Glomerular visceral epithelial cell (primary cell): Measurements from ENCODE around the gene STMN3.
"Not testable (repeated sequence)": the region's sequence is repeated elsewhere in the genome, so short reads cannot be mapped to it uniquely, and the experiment has no call there.

ENCODE experiments used
- DNase-seq: peaks from one replicate; pipeline ENCODE4 v3.0.0-alpha.2; 2016; ENCODE audit errors: extremely low spot score

STMN3 gene

DNA sequence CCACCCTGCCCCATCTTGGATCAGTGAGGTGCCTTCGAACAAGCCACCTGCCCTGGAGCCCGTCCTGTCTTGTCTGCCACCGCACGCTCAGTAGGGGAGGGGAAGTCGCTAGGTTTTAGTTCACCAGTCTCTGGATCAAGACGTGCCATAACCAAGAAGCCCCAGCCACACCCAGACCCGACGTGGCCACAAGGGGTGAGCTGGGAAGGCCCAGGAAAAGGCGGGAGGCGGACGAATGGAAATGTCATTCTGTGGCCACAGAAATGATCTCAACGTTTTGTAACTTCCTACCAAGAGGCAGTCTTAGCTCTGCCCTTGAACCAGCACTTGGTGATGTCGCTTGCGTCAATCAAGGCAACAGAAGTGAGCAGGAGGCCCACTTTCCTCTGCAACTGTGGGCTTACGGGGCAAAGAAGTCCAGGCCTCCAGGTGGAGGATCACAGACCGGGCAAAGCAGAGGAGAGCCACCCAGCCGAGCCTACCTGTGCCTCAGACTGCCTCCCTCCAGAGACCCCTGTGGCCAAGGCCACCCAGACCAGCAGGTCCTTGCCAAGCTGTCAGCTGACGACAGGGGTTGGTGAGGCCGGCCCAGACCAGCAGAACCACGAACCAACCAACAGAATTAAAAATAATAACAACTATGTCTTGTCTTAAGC is 40.8 kb downstream of the STMN3 start:
- no peak for DNase-seq

DNA sequence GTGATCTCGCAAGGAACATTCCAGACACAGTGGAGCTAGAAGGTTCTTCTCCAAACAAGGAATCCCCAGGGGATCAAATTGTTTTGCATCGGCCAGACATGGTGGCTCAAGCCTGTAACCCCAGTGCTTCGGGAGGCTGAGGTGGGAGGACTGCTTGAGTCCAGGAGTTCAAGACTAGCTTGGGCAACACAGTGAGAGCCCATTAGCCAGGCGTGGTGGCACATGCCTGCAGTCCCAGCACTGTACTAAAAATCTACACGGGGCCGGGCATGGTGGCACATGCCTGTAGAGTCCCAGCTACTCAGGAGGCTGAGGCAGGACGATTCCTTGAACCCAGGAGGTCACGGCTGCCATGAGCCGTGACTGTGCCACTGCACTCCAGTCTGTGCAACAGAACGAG is 41.6 kb downstream of the STMN3 start:
- no peak for DNase-seq

DNA sequence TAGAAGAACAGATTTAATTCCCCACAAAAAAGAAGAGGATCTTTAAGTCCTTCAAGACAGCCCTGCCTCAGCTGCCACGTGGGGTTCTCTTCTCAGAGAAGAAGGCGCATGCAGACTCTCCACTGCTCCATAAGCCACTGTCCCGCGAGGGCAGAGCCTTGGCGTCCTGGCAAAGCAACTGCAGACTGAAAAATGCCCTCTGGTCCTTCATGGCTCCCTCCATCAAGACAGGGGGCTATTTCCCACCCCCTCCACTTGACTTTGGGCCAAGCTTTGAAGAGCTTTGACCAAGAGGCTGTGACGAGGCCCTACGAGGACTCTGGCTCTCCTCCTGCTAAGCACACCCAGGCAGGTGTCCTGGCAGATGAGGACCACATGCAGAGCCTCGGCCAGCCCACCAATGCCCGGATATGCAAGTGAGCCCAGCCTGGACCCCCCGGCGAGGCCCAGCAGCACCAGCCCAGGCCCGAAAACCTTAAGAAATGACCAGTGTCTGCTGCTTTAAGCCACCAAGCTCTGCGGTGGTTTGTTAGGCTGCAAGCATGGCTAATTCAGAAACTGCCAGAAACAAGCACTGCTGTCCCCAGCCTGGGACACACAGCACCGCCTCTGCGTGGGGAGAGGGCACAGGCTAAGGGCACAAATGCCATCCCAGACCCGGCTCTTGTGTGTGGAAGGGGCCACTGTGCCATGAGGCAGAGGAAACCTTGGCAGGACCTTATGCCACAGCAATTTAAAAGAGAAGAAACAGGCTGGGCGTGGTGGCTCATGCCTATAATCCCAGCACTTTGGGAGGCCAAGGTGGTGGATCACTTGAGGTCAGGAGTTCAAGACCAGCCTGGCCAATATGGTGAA is 42.4 kb downstream of the STMN3 start:
- DNase-seq: no peak

DNA sequence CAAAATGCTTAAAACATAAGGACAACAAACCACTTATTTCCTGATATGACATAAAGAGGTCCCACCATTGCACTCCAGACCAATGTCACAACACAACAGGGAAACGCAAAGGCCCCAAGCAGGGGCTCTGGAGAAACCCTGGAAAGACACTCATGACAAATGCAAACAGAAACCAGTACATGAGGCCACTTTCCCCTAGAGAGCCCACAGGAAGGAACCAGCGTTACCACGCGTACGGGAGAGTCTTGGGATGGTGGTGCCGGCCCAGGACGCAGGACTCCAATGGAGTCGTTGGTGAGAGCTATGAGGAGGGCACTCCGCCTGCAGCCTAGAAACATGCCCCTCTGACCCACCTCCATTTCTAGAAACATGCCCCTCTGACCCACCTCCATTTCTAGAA is 46.5 kb downstream of the STMN3 start:
- no peak for DNase-seq

DNA sequence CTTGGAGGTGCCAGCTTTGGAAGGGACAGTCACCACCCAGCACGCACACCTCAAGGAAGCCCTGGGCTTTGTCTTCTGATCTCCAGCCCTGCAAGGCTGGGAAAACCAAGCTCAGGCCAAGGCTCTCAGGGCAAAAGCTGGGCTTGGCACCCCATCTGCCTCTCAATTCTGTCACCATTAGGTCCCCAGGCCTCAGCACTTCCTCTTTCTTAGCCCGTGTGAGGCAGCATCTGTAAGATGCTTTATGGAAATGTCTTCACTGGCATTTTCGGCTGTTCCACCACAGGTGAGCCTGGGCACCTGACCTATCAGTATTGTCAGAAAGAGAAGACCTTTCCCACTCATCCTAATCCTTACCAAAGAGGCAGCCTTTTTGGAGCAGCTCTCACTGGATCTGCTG is 50.9 kb downstream of the STMN3 start:
- no peak for DNase-seq

DNA sequence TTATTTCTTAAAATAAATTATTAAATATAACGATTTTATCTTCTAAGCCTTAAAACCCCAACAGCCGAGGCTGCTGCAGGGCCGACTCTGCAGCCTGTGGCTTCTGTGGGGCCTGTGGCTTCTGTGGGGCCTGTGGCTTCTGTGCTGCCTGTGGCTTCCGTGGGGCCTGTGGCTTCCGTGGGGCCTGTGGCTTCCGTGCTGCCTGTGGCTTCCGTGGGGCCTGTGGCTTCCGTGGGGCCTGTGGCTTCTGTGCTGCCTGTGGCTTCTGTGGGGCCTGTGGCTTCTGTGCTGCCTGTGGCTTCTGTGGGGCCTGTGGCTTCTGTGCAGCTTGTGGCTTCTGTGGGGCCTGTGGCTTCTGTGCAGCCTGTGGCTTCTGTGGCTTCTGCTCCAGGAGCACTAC is 51.5 kb downstream of the STMN3 start:
- DNase-seq: not testable (repeated sequence)

DNA sequence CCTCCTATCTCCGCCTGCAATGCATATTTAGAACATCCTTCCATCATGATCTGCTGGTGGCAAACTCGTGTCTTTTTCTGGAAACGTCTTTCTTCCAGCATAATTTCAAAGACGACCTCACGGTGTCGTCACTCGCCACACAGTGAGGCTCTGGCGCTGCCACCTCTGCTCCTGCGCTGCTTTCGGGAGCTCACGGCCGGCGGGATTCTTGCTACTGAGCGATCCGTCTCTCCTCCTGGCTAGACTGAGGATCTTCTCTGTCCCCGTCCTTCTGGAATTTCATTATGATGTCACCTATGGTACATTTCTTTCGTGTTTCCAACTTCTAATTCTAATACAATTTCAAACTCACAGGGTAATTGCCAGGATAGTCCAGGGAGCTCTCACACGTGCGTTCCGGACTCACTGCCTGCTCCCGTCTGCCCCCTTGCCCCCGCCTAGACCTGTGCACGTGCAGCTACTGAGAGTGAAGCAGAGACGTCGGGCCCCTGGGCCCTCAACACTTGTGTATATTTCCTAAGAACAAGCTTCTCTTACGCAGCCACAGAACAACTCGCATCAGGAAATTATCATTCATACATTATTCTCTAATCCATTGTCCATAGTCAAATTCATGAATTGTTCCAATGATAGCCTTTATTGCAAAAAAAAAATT is 53.7 kb downstream of the STMN3 start:
- no peak for DNase-seq

DNA sequence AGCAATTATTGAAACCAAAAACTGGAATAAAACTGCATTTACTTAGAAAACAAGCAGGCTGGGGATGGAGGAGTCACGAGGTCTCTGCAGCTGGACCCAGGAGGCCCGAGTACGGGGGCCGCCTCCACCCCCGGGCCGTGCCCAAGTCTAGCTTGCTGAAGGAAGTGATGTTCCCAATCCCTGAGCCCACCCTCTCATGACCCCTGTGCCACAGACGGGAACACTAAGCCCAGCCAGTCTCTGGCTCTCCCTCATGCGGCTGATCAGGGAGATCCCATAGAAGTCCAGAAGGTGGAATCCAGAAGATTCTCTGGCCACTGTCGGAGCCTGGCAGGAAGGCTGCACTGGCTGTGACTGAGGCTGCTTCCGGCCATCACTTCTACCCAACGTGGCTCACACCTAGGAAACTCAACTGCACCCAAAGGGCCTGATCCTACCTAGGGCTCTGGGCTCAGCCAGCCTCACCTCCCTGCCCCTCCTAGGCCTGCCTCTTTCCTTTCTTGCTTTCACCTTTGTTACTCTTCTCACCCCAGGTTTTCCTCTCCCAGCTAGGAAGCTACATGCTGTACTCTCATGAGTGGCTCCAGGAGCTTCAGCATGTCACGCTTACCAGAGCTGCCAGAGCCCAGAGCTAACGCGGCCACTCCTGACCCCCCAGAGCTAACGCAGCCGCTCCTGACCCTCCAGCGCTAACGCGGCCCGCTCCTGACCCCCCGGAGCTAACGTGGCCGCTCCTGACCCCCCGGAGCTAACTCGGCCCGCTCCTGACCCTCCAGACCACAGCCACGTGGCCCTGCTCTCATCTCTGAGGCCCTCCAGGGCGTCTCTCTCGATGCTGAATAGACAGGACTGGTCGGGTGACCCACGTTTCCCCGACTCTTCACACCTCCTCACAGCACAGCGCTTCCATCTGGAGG is 54.5 kb downstream of the STMN3 start:
- DNase-seq: no peak

DNA sequence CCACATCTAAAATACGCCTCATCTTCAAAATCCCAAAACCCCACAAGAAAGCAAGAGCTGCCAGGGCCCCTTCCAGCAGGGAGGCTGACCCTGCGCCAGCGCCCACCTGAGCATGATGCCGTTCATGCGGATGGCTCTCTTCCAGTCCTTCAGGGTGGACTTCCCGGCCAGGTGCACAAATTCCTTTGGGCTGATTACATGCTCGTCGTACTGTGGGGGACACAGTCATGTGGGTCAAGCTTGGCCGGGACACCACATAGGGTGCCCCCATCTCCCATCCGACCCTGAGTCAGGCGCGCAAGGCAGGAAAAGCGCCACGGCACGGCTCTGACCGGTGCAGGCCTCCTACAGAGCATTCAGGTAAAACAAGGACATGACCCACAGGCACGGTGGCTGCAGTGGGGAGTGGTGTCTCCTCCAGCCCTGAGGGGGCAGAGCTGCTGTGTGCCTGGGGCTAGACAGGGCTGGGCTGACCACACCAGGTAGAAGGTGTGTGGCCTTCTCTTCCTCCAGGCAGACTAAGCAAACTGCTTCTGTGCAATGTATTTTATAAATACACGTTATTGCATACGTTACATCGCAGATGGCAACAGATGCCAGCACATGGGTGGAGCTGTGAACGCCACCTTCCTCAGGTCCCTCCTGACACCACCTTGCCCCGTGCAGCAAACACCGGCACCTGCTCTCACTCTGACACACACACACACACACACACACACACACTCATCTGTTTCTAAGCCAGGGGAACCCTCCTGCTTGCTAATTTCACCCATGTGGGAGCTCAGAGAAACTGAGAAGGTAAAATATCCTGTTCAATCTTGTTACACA is 55.4 kb downstream of the STMN3 start:
- DNase-seq: no peak

DNA sequence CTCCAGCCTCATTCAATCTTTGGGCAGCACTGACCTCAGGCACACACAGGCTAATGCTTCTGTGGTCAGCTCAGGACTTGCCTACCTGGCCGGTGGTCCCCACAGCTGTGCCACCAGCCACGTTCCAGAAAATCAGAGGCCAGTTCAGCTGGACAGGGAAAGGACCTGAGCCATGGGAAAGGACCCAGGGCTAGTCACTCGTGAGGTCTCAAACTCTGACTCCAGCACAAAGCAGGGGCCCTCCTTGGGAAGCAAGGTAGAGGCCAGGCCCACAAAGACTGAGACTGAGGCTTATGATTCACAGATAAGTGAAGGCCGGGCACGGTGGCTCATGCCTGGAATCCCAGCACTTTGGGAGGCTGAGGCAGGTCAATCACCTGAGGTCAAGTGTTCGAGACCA is 56.8 kb downstream of the STMN3 start:
- no peak for DNase-seq

DNA sequence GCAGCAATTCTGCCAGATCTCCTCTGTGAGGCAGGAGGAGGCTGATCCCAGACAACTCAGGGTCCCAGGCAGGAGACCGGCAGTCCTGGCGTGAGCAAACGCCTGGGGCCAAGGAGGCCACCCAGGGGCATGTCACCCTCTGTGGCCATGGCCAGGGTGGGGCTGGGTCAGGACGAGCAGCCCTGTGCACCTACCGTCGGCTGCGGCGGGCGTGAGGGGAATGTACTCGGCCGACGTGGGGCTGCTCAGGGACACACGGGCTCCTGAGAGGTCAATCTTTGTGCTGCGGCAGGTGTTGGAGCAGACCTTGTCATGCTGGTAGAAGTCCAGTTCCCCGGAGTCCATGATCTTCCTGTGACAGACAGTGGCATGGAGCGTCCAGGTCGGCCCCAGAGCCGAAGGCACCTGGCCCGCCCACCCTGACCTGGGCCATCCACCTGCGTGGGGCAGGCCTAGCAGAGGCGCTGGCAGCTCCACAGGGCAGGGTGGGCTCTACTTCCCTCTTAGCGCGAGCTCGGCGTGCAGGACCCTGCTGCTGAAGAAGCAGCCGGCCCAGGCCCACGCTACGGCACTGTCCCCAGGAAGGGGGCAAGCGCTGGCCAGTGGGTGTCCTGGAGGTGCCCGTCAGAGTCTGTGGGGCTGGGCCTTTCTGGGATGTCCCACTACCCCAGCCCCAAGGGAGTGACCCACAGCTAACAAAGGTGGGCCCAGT is 57.7 kb downstream of the STMN3 start:
- no peak for DNase-seq

DNA sequence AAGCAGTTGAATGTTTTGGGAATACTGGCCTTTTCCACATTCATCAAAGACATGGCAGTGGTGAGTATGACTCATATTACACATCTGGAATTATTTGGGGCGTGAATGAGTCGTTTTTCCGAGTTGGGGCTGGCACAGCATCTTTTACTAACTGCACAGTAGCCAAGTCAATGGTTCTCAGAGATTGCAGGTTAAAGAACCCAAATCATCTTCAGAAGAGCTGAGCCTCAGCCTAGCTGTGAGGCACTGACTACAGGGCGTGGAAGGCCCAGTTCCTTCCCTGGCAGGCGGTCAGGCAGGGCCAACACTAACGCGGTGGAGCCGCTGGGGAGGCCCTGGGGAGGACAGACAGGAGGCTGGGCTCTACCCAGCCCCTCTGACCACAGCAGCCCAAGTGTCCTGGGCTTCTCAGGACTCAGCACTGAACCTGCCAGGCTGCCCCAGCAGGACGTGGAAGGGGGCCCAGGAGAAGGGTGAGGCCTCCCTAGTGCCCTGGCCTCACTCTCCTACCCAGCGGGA is 59.1 kb downstream of the STMN3 start:
- DNase-seq: no peak

DNA sequence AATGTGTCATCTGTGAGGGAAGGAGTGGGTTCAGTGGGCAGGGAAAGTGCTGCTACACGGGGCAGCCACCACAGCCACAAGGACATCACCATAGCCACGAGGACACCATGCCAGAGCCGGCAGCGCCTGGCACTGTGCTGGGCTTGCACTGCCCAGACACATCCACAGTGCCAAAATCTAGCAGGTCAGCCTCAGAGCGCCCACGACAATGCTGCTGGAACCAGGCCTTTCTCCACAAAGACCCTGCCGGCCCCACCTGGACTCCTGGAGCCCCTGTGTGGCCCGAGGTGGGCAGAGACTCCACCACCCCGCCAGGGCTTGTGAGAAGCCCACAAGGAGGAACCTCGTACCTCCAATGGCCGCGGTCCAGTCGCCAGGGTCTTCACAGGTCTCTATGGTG is 60.6 kb downstream of the STMN3 start:
- no peak for DNase-seq

DNA sequence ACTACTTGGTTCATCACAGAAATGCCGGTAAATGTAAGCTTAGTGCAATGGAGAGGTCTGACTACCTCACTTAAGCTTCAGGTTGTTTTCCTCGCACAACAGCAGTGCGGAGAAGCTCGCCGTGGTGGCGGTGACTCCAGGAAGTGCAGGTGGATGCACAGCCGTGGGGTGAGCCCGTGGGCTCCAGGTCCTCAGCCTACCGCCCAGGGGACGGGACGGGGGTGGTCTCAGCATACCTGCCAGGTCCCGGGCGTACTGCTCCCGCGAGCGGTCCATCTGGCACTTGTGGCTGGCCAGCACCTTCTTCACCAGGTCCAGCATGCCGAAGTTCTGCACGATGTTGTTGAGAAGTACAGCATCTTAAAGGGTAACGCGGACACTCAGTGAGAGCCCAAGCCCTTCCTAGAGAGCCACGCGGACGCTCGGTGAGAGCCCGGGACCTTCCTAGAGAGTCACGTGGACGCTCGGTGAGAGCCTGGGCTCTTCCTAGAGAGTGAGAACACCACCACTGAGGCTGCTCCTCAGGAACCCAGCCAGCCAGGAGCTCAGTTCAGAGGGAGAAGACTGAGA is 61.4 kb downstream of the STMN3 start:
- no peak for DNase-seq

DNA sequence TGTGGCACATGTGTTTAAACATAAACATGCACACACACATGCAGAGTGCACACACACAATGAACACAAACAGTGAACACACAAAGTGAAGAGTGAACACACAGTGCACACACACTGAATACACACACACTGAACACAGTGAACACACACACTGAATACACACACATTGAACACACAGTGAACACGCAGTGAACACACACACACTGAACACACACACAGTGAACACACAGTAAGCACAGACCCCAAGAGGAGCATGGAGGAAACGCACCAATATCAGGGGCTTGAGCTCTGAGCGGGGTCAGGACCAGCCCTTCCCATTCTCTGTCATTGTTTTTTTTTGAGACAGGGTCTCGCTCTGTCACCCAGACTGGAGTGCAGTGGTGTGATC is 62.1 kb downstream of the STMN3 start:
- no peak for DNase-seq

DNA sequence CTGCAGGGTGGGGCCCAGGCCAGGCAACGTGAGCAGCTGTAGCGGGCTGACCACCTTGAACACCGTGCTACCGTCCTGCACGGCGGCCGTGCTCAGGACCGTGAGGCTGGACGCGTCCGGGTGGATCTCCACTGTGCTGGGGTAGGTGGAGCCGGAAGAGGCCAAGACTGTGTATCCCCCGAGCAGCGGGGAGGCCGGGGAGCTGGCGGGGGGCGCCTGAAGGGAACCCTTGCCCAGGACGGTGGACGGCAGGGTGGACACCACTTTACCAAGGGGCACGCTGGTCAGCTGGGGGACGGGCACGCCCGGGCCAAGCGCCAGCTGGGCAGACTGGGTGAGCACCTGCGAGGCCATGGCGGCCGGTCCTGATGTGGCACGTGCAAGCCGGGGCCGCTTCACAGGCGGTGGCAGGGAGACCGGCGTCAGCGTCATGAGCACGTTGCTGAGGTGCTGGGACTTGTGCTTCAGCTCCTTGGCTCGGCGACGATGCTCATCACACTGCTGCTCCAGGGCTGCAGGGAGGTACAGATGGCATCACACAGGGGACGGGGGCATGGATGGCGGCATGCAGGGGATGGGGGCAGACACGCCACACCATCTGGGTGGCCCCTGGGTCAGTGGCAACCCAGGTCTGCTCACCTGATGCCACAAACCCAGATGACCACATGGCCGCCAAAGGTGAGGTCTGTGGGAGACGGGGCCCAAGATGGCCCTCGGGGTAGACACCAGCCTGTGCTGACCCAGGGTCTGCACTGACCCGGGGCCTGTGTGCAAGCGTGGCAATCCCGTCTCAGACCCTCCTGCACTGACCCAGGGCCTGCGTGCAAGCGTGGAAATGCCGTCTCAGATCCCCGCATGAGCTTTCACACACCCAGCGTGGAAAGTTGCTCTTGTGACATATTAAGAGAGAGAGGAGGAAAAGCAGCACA is 62.7 kb downstream of the STMN3 start:
- no peak for DNase-seq
